GM23338 (cell line): ENCODE results near the gene CTBP2. TPM values are rescaled to one million over a fixed set of nuclear protein-coding genes. Genes with fewer than 3 reads are reported as not detected.

Experiments used
- ATAC-seq: fragments of 200-7000 bp; cut with Tn5 transposase; 3 replicates; pipeline ENCODE4 v1.9.1; 2020
- DNase-seq: peaks from one replicate; pipeline ENCODE4 v3.0.0-alpha.2; 2015; ENCODE audit warnings: low spot score
- H2AFZ ChIP-seq: fragments of 200-600 bp; sonication (generic); 2 replicates; pipeline ENCODE4 v1.8.0; 2016; ENCODE audit warnings: antibody characterized with exemption, mild to moderate bottlenecking, moderate library complexity
- H3F3A ChIP-seq: fragments of 200-600 bp; sonication (generic); replicated peaks from 2 replicates; pipeline ENCODE4 v1.8.0; 2017; ENCODE audit warnings: antibody characterized with exemption, mixed run types, low read depth
- H3K27ac ChIP-seq: fragments of 200-600 bp; sonication (generic); 2 replicates; pipeline ENCODE4 v1.6.1; 2016; ENCODE audit warnings: low read depth
- H3K27me3 ChIP-seq: fragments of 200-600 bp; sonication (generic); 2 replicates; pipeline ENCODE4 v1.8.0; 2016; ENCODE audit warnings: mild to moderate bottlenecking, mixed run types, moderate library complexity; ENCODE audit not compliant: insufficient read depth
- H3K36me3 ChIP-seq: fragments of 200-600 bp; sonication (generic); 2 replicates; pipeline ENCODE4 v1.8.0; 2016; ENCODE audit warnings: mild to moderate bottlenecking; ENCODE audit not compliant: insufficient read depth
- H3K4me1 ChIP-seq: fragments of 200-600 bp; sonication (generic); 2 replicates; pipeline ENCODE4 v1.8.0; 2016; ENCODE audit warnings: mild to moderate bottlenecking, moderate library complexity; ENCODE audit not compliant: insufficient read depth
- H3K4me2 ChIP-seq: fragments of 200-600 bp; sonication (generic); 2 replicates; pipeline ENCODE4 v1.7.1; 2017; ENCODE audit warnings: mixed run types
- H3K4me3 ChIP-seq: fragments of 200-600 bp; sonication (generic); 2 replicates; pipeline ENCODE4 v1.6.1; 2016; ENCODE audit warnings: mixed run types
- H3K79me2 ChIP-seq: fragments of 200-600 bp; sonication (generic); replicated peaks from 2 replicates; pipeline ENCODE4 v1.8.0; 2017; ENCODE audit warnings: mild to moderate bottlenecking; ENCODE audit not compliant: insufficient read depth
- H3K9me2 ChIP-seq: fragments of 200-600 bp; sonication (generic); 2 replicates; pipeline ENCODE4 v1.8.0; 2017; ENCODE audit not compliant: insufficient read depth
- H4K20me1 ChIP-seq: fragments of 200-600 bp; sonication (generic); replicated peaks from 2 replicates; pipeline ENCODE4 v1.8.0; 2017; ENCODE audit warnings: mild to moderate bottlenecking; ENCODE audit not compliant: insufficient read depth
- H3K27ac Mint-ChIP-seq: 2 replicates; pipeline ENCODE4 v1.8.0; 2020; ENCODE audit warnings: inconsistent platforms, mild to moderate bottlenecking, moderate library complexity, mixed read lengths
- H3K27me3 Mint-ChIP-seq: 3 replicates; pipeline ENCODE4 v1.8.0; 2022; ENCODE audit warnings: low read depth, mild to moderate bottlenecking, moderate library complexity, mixed read lengths, inconsistent platforms; ENCODE audit not compliant: insufficient read depth, poor library complexity
- H3K36me3 Mint-ChIP-seq: 3 replicates; pipeline ENCODE4 v1.8.0; 2021; ENCODE audit warnings: low read depth, mild to moderate bottlenecking, inconsistent platforms, moderate library complexity, mixed read lengths
- H3K4me1 Mint-ChIP-seq: 3 replicates; pipeline ENCODE4 v1.8.0; 2020; ENCODE audit warnings: mild to moderate bottlenecking, inconsistent platforms, mixed read lengths
- H3K4me3 Mint-ChIP-seq: 3 replicates; pipeline ENCODE4 v1.8.0; 2021; ENCODE audit warnings: moderate library complexity, mild to moderate bottlenecking, inconsistent platforms, mixed read lengths
- H3K9me3 Mint-ChIP-seq: 3 replicates; pipeline ENCODE4 v1.8.0; 2020; ENCODE audit warnings: moderate library complexity, mild to moderate bottlenecking, inconsistent platforms, mixed read lengths
- CREB1 ChIP-seq: fragments of 250-450 bp; sonication (Bioruptor Pico); IDR thresholded peaks from 2 replicates; pipeline ENCODE4 v1.5.0; 2020; ENCODE audit warnings: low read depth, mild to moderate bottlenecking, moderate library complexity
- CTCF ChIP-seq, 2 experiments: fragments of 200-600 bp in 1 of 2; sonication (generic) in 1 of 2; conservative IDR thresholded peaks; 2 replicates each; pipeline versions ENCODE4 v1.5.1 to v1.6.1; 2016 to 2017; ENCODE audit warnings: antibody characterized with exemption in 2 of 2, low read depth in 2 of 2, mild to moderate bottlenecking in 2 of 2, moderate library complexity in 1 of 2
- ETS1 ChIP-seq: IDR thresholded peaks from 2 replicates; pipeline ENCODE4 v1.6.1; 2016; ENCODE audit warnings: antibody characterized with exemption
- EZH2 ChIP-seq: fragments of 200-600 bp; sonication (generic); IDR thresholded peaks from one replicate; pipeline ENCODE4 v1.8.0; 2017; ENCODE audit warnings: antibody characterized with exemption, mild to moderate bottlenecking, low read depth; ENCODE audit not compliant: unreplicated experiment
- JUNB ChIP-seq: IDR thresholded peaks from one replicate; pipeline ENCODE4 v1.6.1; 2016; ENCODE audit warnings: antibody characterized with exemption; ENCODE audit not compliant: unreplicated experiment
- NANOG ChIP-seq: IDR thresholded peaks from 2 replicates; pipeline ENCODE4 v1.6.1; 2016; ENCODE audit warnings: antibody characterized with exemption, borderline replicate concordance
- POLR2AphosphoS5 ChIP-seq: IDR thresholded peaks from 2 replicates; pipeline ENCODE4 v1.6.1; 2016; ENCODE audit warnings: antibody characterized with exemption, low read depth
- STAT1 ChIP-seq: IDR thresholded peaks from one replicate; pipeline ENCODE4 v1.6.1; 2016; ENCODE audit warnings: antibody characterized with exemption; ENCODE audit not compliant: unreplicated experiment
- ZNF114 ChIP-seq: fragments of 250-450 bp; sonication (Bioruptor Pico); IDR thresholded peaks from 2 replicates; pipeline ENCODE4 v1.5.0; 2020; ENCODE audit warnings: mild to moderate bottlenecking, moderate library complexity
- ZNF462 ChIP-seq: fragments of 250-450 bp; sonication (Bioruptor Pico); IDR thresholded peaks from 2 replicates; pipeline ENCODE4 v1.5.0; 2020; ENCODE audit warnings: mild to moderate bottlenecking, moderate library complexity
- polyA plus RNA-seq: library from polyadenylated mRNA; unstranded; fragments of >200 nt; fragmentation: Nextera tagmentation; extraction: Ambion mirVana; gene quantifications from 2 replicates; pipeline ENCODE4 v1.2.1, GENCODE V29; 2016
- total RNA-seq: library from RNA; depleted of rRNA; stranded (reverse); fragments of >200 nt; shearing (Covaris generic); gene quantifications from 2 replicates; pipeline ENCODE4 v1.2.3, GENCODE V29; 2014

CTBP2 gene
- total and polyA plus RNA-seq, 2 experiments from 2014 or later = 133 to 265 TPM

GRCh38 chr10:125081931-125082330 is 78.4 kb downstream of the CTBP2 start:
- Histone ChIP-seq H3K27ac (no peak overlapping the region; the same call in 1 of the 2 replicates), H3K79me2 (peaks cover 100% of the 10 kb centered on the region), H3K4me1 (peaks cover 11% of the 10 kb centered on the region; the same call in 1 of the 2 replicates), H3K4me3 (no peak overlapping the region), H3F3A (no peaks in the 10 kb centered on the region; the same call in 1 of the 2 replicates), H3K36me3 (peaks cover 7% of the 10 kb centered on the region), H3K4me2 (no peak overlapping the region), H2AFZ (no peak overlapping the region), H4K20me1 (peaks cover 94% of the 10 kb centered on the region), H3K9me2 (no peaks in the 10 kb centered on the region), H3K27me3 (no peaks in the 10 kb centered on the region)
- TF ChIP-seq POLR2AphosphoS5 (no peak), EZH2 (no peak), STAT1 (no peak), JUNB (no peak), ETS1 (no peak)
- Mint-ChIP-seq H3K27me3 (peaks cover 36% of the 10 kb centered on the region), H3K4me3 (no peak overlapping the region), H3K36me3 (peaks cover 83% of the 10 kb centered on the region), H3K27ac (peak overlapping the region; percentile 65; the same call in 1 of the 2 replicates), H3K4me1 (peaks cover 85% of the 10 kb centered on the region), H3K9me3 (no peaks in the 10 kb centered on the region)
- no peak for ATAC-seq
- DNase-seq = no peak

- H2AFZ ChIP-seq = no peak overlapping the region
- no peak overlapping the region for H3K4me2 ChIP-seq
- no peaks in the 10 kb centered on the region for H3K9me3 Mint-ChIP-seq
- H3K27me3 Mint-ChIP-seq = peaks cover 35% of the 10 kb centered on the region
- H3K27ac ChIP-seq = no peak overlapping the region
- H3K4me1 ChIP-seq = peaks cover 11% of the 10 kb centered on the region; the same call in 1 of the 2 replicates
- ATAC-seq = no peak
- peaks cover 86% of the 10 kb centered on the region for H3K4me1 Mint-ChIP-seq
- peaks cover 4% of the 10 kb centered on the region; the same call in 1 of the 2 replicates for H3F3A ChIP-seq
- peaks cover 100% of the 10 kb centered on the region for H3K79me2 ChIP-seq
- H3K4me3 ChIP-seq = no peak overlapping the region
- no peak for DNase-seq
- H3K36me3 Mint-ChIP-seq = peaks cover 85% of the 10 kb centered on the region
- peak overlapping the region; percentile 63 for H3K27ac Mint-ChIP-seq
- H4K20me1 ChIP-seq = peaks cover 96% of the 10 kb centered on the region
- H3K27me3 ChIP-seq = no peaks in the 10 kb centered on the region
- no peak overlapping the region for H3K4me3 Mint-ChIP-seq
- peaks cover 12% of the 10 kb centered on the region for H3K36me3 ChIP-seq
- no peaks in the 10 kb centered on the region for H3K9me2 ChIP-seq
- no peak for TF ChIP-seq ZNF462
- TF ChIP-seq CREB1 (CRISPR knock-in tag) = no peak
- no peak for TF ChIP-seq ETS1
- no peak for TF ChIP-seq EZH2
- no peak for TF ChIP-seq ZNF114 (CRISPR knock-in tag)
- no peak for TF ChIP-seq NANOG
- no peak for TF ChIP-seq CTCF (conservative IDR thresholded peaks at IDR 0.05; ENCODE audit: low read depth in 2 of 2)
- no peak for TF ChIP-seq POLR2AphosphoS5
Measured at GRCh38 chr10:125080984-125081383, 79.4 kb downstream of the CTBP2 start.
